Ishikawa (cell line): ENCODE measurements around the gene ARID3A.

Experiments
- CEBPB ChIP-seq: IDR thresholded peaks from 2 replicates; pipeline ENCODE4 v1.6.1; 2012
- CREB1 ChIP-seq: IDR thresholded peaks from 2 replicates; pipeline ENCODE4 v1.6.1; 2012; ENCODE audit warnings: low read depth
- EGR1 ChIP-seq: IDR thresholded peaks from 2 replicates; pipeline ENCODE4 v1.6.1; 2012
- EP300 ChIP-seq: IDR thresholded peaks from 2 replicates; pipeline ENCODE4 v1.6.1; 2012; ENCODE audit warnings: borderline replicate concordance
- FOXM1 ChIP-seq: IDR thresholded peaks from 2 replicates; pipeline ENCODE4 v1.6.1; 2012; ENCODE audit warnings: low read depth, borderline replicate concordance
- MAX ChIP-seq: IDR thresholded peaks from 2 replicates; pipeline ENCODE4 v1.6.1; 2012
- NFIC ChIP-seq: IDR thresholded peaks from 2 replicates; pipeline ENCODE4 v1.6.1; 2012
- RAD21 ChIP-seq: IDR thresholded peaks from 2 replicates; pipeline ENCODE4 v1.6.1; 2012; ENCODE audit warnings: low read depth
- REST ChIP-seq: IDR thresholded peaks from 2 replicates; pipeline ENCODE4 v1.6.1; 2012; ENCODE audit warnings: low read depth, mild to moderate bottlenecking
- TAF1 ChIP-seq: IDR thresholded peaks from 2 replicates; pipeline ENCODE4 v1.6.1; 2012; ENCODE audit warnings: low read depth, mild to moderate bottlenecking
- TEAD4 ChIP-seq: IDR thresholded peaks from 2 replicates; pipeline ENCODE4 v1.6.1; 2012
- USF1 ChIP-seq: IDR thresholded peaks from 2 replicates; pipeline ENCODE4 v1.6.1; 2012
- YY1 ChIP-seq: IDR thresholded peaks from 2 replicates; pipeline ENCODE4 v1.6.1; 2012; ENCODE audit warnings: low read depth

GRCh38 chr19:986083-986482, 60.2 kb downstream of the ARID3A start:
- no peak for TF ChIP-seq TEAD4
- TF ChIP-seq CREB1: no peak
- TF ChIP-seq EGR1: no peak
- TF ChIP-seq YY1: no peak
- TF ChIP-seq USF1: no peak
- TF ChIP-seq FOXM1: no peak
- TF ChIP-seq RAD21: no peak
- no peak for TF ChIP-seq MAX
- no peak for TF ChIP-seq NFIC
- no peak for TF ChIP-seq CEBPB
- no peak for TF ChIP-seq TAF1
- TF ChIP-seq EP300: no peak
- no peak for TF ChIP-seq REST
